ENCODE measurements around the gene GPX2.
A peak's percentile ranks its signal among the peaks of the same experiment; 100 is the strongest.

GPX2 gene

DNA sequence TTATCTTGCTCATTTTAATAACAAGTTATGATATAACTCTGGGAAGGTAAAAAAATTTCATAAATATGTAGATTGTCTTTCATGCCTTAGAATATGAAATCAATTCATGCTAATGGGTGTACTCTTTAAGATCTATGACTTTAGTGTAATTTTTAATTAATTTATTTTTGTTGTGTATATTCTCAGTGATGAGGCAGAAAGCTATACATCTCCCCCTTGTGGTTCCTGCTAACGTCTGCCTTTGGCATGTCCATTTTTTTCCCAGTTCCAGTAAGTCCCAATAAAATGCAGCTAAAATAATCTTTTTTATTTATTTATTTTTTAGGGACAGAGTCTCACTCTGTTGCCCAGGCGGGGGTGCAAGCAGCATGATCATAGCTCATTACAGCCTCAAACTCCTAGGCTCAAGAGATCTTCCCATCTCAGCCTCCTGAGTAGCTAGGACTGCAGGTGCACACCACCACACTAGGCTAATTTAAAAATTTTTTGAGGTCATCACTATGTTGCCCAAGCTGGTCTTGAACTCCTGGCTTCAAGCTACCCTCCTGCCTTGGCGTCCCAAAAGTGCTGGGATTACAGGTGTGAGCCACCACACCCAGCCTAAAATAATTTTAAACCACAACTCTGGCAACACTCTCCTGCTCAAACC, 31.6 kb downstream of the GPX2 start:
- CTCF ChIA-PET: interaction anchor here (0.5 to 3.9 kb wide), 24 partner anchors 11 to 567 kb away, joined by 3 to 32 read pairs (median 4); no protein-coding TSS in a partner anchor
- POLR2A ChIA-PET: interaction anchor here (1.1 kb wide), 1 partner anchor 31 kb away, joined by 6 read pairs; no protein-coding TSS in a partner anchor
- peaks cover 0 to 2% of the 10 kb centered on the region in 2 experiments; a peak in 1 of 3 replicates for H3K36me3 ChIP-seq (ENCODE audit: control insufficient read depth in 2 of 2, insufficient read depth in 1 of 2, low read length in 2 of 2)
- TF ChIP-seq, protein P1, sequence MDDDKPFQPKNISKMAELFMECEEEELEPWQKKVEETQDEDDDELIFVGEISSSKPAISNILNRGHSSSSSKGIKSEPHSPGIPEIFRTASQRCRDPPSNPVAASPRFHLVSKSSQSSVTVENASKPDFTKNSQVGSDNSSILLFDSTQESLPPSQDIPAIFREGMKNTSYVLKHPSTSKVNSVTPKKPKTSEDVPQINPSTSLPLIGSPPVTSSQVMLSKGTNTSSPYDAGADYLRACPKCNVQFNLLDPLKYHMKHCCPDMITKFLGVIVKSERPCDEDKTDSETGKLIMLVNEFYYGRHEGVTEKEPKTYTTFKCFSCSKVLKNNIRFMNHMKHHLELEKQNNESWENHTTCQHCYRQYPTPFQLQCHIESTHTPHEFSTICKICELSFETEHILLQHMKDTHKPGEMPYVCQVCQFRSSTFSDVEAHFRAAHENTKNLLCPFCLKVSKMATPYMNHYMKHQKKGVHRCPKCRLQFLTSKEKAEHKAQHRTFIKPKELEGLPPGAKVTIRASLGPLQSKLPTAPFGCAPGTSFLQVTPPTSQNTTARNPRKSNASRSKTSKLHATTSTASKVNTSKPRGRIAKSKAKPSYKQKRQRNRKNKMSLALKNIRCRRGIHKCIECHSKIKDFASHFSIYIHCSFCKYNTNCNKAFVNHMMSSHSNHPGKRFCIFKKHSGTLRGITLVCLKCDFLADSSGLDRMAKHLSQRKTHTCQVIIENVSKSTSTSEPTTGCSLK (tag by site-specific recombination; IDR thresholded peaks at IDR 0.05): no peak
- TF ChIP-seq ZNF654 (tag by site-specific recombination; IDR thresholded peaks at IDR 0.05; ENCODE audit: low read depth) (peak; percentile 26), ZNF473 (tag by site-specific recombination; IDR thresholded peaks at IDR 0.05) (no peak), YY1 (tag by site-specific recombination; IDR thresholded peaks at IDR 0.05) (no peak), BCL11A (tag by site-specific recombination; IDR thresholded peaks at IDR 0.05; ENCODE audit: low read depth) (no peak), ZNF521 (tag by site-specific recombination; IDR thresholded peaks at IDR 0.05) (no peak), ZNF830 (tag by site-specific recombination; IDR thresholded peaks at IDR 0.05; ENCODE audit: low read depth) (no peak)
- peaks cover 3% of the 10 kb centered on the region; the same call in 1 of the 2 replicates for H3K4me1 ChIP-seq (ENCODE audit: control insufficient read depth, insufficient read depth, low read length)
- no peak overlapping the region for H3K27ac ChIP-seq (ENCODE audit: extremely low read depth, low read depth, low read length)
- H3K4me3 ChIP-seq (ENCODE audit: low read depth, low read length): no peak overlapping the region
- no peaks in the 10 kb centered on the region for H3K9me3 ChIP-seq (ENCODE audit: control insufficient read depth, insufficient read depth, low read depth, low read length)

DNA sequence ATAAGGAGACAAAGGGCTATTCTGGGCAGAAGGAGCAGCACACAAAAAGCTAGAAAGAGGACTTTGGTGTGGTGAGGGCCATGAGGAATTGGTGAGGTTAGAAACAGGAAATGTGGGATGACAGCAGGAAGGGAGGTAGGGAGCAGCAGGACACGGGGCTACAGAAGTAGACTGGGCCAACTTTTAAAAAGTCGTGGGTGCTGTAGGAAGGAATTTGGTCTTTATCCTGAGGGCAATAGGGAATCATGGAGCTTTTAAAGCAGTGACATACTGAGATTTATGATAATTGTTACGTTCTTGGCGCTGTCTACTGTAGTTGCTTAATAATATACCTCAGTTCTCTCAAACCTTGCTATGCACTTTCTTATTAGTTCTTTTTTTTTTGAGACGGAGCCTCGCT, 36.5 kb downstream of the GPX2 start:
- Histone ChIP-seq H3K36me3 (ENCODE audit: control insufficient read depth in 2 of 2, insufficient read depth in 1 of 2, low read length in 2 of 2) (no peaks in the 10 kb centered on the region), H3K4me1 (ENCODE audit: control insufficient read depth, insufficient read depth, low read length) (no peaks in the 10 kb centered on the region), H3K9me3 (ENCODE audit: control insufficient read depth, insufficient read depth, low read depth, low read length) (no peaks in the 10 kb centered on the region), H3K27ac (ENCODE audit: extremely low read depth, low read depth, low read length) (no peak overlapping the region), H3K4me3 (ENCODE audit: low read depth, low read length) (no peak overlapping the region)
- ChIA-PET POLR2A (no interaction called here), CTCF (interaction anchor here (0.6 to 1.0 kb wide), 3 partner anchors 14 to 296 kb away, joined by 3 to 7 read pairs (median 3); no protein-coding TSS in a partner anchor)
- TF ChIP-seq ZNF311 (tag by site-specific recombination; IDR thresholded peaks at IDR 0.05; ENCODE audit: borderline replicate concordance) (no peak), ZSCAN30 (tag by site-specific recombination; IDR thresholded peaks at IDR 0.05) (no peak), SCRT1 (tag by site-specific recombination; IDR thresholded peaks at IDR 0.05; ENCODE audit: borderline replicate concordance) (no peak), ZNF433 (tag by site-specific recombination; IDR thresholded peaks at IDR 0.05; ENCODE audit: low read depth) (no peak), ZNF140 (tag by site-specific recombination; IDR thresholded peaks at IDR 0.05) (no peak), ZFP37 (tag by site-specific recombination; IDR thresholded peaks at IDR 0.05) (no peak), ZNF654 (tag by site-specific recombination; IDR thresholded peaks at IDR 0.05; ENCODE audit: low read depth) (no peak), ZNF423 (tag by site-specific recombination; IDR thresholded peaks at IDR 0.05) (no peak), ZNF169 (tag by site-specific recombination; IDR thresholded peaks at IDR 0.05) (no peak)
- TF ChIP-seq, protein P2, sequence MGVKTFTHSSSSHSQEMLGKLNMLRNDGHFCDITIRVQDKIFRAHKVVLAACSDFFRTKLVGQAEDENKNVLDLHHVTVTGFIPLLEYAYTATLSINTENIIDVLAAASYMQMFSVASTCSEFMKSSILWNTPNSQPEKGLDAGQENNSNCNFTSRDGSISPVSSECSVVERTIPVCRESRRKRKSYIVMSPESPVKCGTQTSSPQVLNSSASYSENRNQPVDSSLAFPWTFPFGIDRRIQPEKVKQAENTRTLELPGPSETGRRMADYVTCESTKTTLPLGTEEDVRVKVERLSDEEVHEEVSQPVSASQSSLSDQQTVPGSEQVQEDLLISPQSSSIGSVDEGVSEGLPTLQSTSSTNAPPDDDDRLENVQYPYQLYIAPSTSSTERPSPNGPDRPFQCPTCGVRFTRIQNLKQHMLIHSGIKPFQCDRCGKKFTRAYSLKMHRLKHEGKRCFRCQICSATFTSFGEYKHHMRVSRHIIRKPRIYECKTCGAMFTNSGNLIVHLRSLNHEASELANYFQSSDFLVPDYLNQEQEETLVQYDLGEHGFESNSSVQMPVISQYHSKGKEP (tag by site-specific recombination; IDR thresholded peaks at IDR 0.05): no peak
- TF ChIP-seq, protein P3, sequence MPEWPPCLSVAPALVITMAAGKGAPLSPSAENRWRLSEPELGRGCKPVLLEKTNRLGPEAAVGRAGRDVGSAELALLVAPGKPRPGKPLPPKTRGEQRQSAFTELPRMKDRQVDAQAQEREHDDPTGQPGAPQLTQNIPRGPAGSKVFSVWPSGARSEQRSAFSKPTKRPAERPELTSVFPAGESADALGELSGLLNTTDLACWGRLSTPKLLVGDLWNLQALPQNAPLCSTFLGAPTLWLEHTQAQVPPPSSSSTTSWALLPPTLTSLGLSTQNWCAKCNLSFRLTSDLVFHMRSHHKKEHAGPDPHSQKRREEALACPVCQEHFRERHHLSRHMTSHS (tag by site-specific recombination; IDR thresholded peaks at IDR 0.05): no peak

All from HEK293 (cell line).